Liver (tissue), 9 donors: Measurements from ENCODE around the gene SLC34A3. TPM values are rescaled to one million over a fixed set of nuclear protein-coding genes. Genes with fewer than 3 reads are reported as not detected.

Experiments
- DNase-seq: peaks from one replicate; pipeline ENCODE4 v3.0.0-alpha.2; 2017; ENCODE audit warnings: low spot score
- H3K27ac ChIP-seq, 2 donors: one replicate each; pipeline ENCODE4 v1.7.0; 2013; ENCODE audit warnings: inconsistent platforms in 2 of 2, low read length in 2 of 2, control low read depth in 1 of 2, low read depth in 1 of 2, mild to moderate bottlenecking in 1 of 2
- H3K27me3 ChIP-seq, 4 donors: one replicate each; pipeline versions ENCODE4 v1.6.1 to v1.7.0; 2013; ENCODE audit warnings: low read length in 3 of 4, inconsistent platforms in 1 of 4, mild to moderate bottlenecking in 1 of 4, moderate library complexity in 1 of 4; ENCODE audit not compliant: control insufficient read depth in 4 of 4, insufficient read depth in 4 of 4
- H3K36me3 ChIP-seq, 4 donors: one replicate each; pipeline versions ENCODE4 v1.6.1 to v1.7.0; 2013; ENCODE audit warnings: low read length in 3 of 4, mild to moderate bottlenecking in 3 of 4, low read depth in 1 of 4, moderate library complexity in 1 of 4; ENCODE audit not compliant: control insufficient read depth in 4 of 4, insufficient read depth in 3 of 4
- H3K4me1 ChIP-seq, 4 donors: one replicate each; pipeline versions ENCODE4 v1.6.1 to v1.7.0; 2013; ENCODE audit warnings: low read length in 3 of 4, mild to moderate bottlenecking in 3 of 4, moderate library complexity in 1 of 4; ENCODE audit not compliant: control insufficient read depth in 4 of 4, insufficient read depth in 4 of 4
- H3K4me3 ChIP-seq, 3 donors: one replicate each; pipeline versions ENCODE4 v1.6.1 to v1.7.0; 2013; ENCODE audit warnings: low read length in 3 of 3, control low read depth in 1 of 3, low read depth in 1 of 3, mild to moderate bottlenecking in 1 of 3
- H3K9ac ChIP-seq, 2 donors: one replicate each; pipeline ENCODE4 v1.7.0; 2013; ENCODE audit warnings: low read length in 2 of 2, mild to moderate bottlenecking in 2 of 2, moderate library complexity in 2 of 2, control low read depth in 1 of 2, low read depth in 1 of 2
- H3K9me3 ChIP-seq, 4 donors: one replicate each; pipeline versions ENCODE4 v1.6.1 to v1.7.0; 2013; ENCODE audit warnings: low read length in 3 of 4; ENCODE audit not compliant: control insufficient read depth in 4 of 4
- CTCF ChIP-seq: fragments of 150-350 bp; IDR thresholded peaks from 2 replicates; pipeline ENCODE4 v1.5.1; 2017; ENCODE audit warnings: improper control_type of control experiment, low read depth, low read length; ENCODE audit not compliant: missing input control
- EGR1 ChIP-seq, 2 donors: IDR thresholded peaks; 2 replicates each; pipeline ENCODE4 v1.6.1; 2016 to 2018; ENCODE audit warnings: antibody characterized with exemption in 2 of 2, low read depth in 2 of 2
- FOXA1 ChIP-seq: IDR thresholded peaks from 2 replicates; pipeline ENCODE4 v1.6.1; 2016; ENCODE audit warnings: antibody characterized with exemption
- FOXA2 ChIP-seq: IDR thresholded peaks from 2 replicates; pipeline ENCODE4 v1.6.1; 2016; ENCODE audit warnings: antibody characterized with exemption
- GABPA ChIP-seq, 2 donors: IDR thresholded peaks in 1 of 2; conservative IDR thresholded peaks in 1 of 2; 2 replicates each; pipeline ENCODE4 v1.6.1; 2016; ENCODE audit warnings: antibody characterized with exemption in 2 of 2, mild to moderate bottlenecking in 1 of 2, moderate library complexity in 1 of 2
- HNF4A ChIP-seq, 2 donors: conservative IDR thresholded peaks; 2 replicates each; pipeline ENCODE4 v1.6.1; 2016; ENCODE audit warnings: antibody characterized with exemption in 2 of 2, mild to moderate bottlenecking in 2 of 2
- HNF4G ChIP-seq: IDR thresholded peaks from 2 replicates; pipeline ENCODE4 v1.6.1; 2016; ENCODE audit warnings: antibody characterized with exemption
- JUND ChIP-seq, 2 donors: IDR thresholded peaks; 2 replicates each; pipeline ENCODE4 v1.6.1; 2016; ENCODE audit warnings: antibody characterized with exemption in 2 of 2
- MAX ChIP-seq: IDR thresholded peaks from 2 replicates; pipeline ENCODE4 v1.6.1; 2016; ENCODE audit warnings: antibody characterized with exemption
- NR2F2 ChIP-seq: IDR thresholded peaks from 2 replicates; pipeline ENCODE4 v1.6.1; 2016; ENCODE audit warnings: antibody characterized with exemption
- RAD21 ChIP-seq, 2 donors: IDR thresholded peaks; 2 replicates each; pipeline ENCODE4 v1.6.1; 2016; ENCODE audit warnings: antibody characterized with exemption in 2 of 2, mild to moderate bottlenecking in 2 of 2
- REST ChIP-seq: IDR thresholded peaks from 2 replicates; pipeline ENCODE4 v1.6.1; 2016; ENCODE audit warnings: antibody characterized with exemption, mild to moderate bottlenecking
- RXRA ChIP-seq, 2 donors: IDR thresholded peaks; 2 replicates each; pipeline ENCODE4 v1.6.1; 2017 to 2018; ENCODE audit warnings: antibody characterized with exemption in 2 of 2, mild to moderate bottlenecking in 1 of 2
- SP1 ChIP-seq: IDR thresholded peaks from 2 replicates; pipeline ENCODE4 v1.6.1; 2018; ENCODE audit warnings: antibody characterized with exemption, mild to moderate bottlenecking
- TAF1 ChIP-seq: conservative IDR thresholded peaks from 2 replicates; pipeline ENCODE4 v1.6.1; 2016; ENCODE audit warnings: antibody characterized with exemption, mild to moderate bottlenecking
- YY1 ChIP-seq: IDR thresholded peaks from 2 replicates; pipeline ENCODE4 v1.6.1; 2016; ENCODE audit warnings: antibody characterized with exemption, mild to moderate bottlenecking
- WGBS: extraction: QIAGEN DNeasy Blood & Tissue Kit; methylation state at CpG from one replicate; pipeline ENCODE4 v1.1.7; 2013; 5-methylcytosine and 5-hydroxymethylcytosine counted together
- polyA plus RNA-seq, 2 donors: library from polyadenylated mRNA; stranded (reverse) in 1 of 2; unstranded in 1 of 2; fragments of 200-250 nt in 1 of 2; fragments of >200 nt in 1 of 2; fragmentation: Nextera tagmentation in 1 of 2; extraction: Ambion mirVana in 1 of 2; gene quantifications; one replicate each; pipeline versions ENCODE4 v1.2.1 to v1.2.3, GENCODE V29; 2013 to 2015
- total RNA-seq, 2 donors: library from RNA; depleted of rRNA; stranded (reverse); fragments of >200 nt; gene quantifications; one replicate each; pipeline ENCODE4 v1.2.3, GENCODE V29; 2014
- TF ChIP-seq, protein P1 (sequence below): IDR thresholded peaks from 2 replicates; pipeline ENCODE4 v1.6.1; 2016; ENCODE audit warnings: antibody characterized with exemption
- TF ChIP-seq, protein P2 (sequence below): IDR thresholded peaks from 2 replicates; pipeline ENCODE4 v1.6.1; 2016; ENCODE audit warnings: antibody characterized with exemption
- donor health status: healthy.
- donor health status: healthy.
- donor health status: healthy.
- donor health status: healthy.
- donor health status: healthy.

The SLC34A3 gene
- total and polyA plus RNA-seq, 4 donors, result not detected

- TF ChIP-seq EGR1 (IDR thresholded peaks at IDR 0.05; ENCODE audit: low read depth in 2 of 2), result no peak
- peak in 1 of 2 donors; percentile 45 for TF ChIP-seq GABPA (IDR thresholded peaks at IDR 0.05 in 1 of 2, conservative IDR thresholded peaks at IDR 0.05 in 1 of 2)
- no peak for TF ChIP-seq FOXA1
Measured at GRCh38 chr9:137269231-137269772, 38.6 kb downstream of the SLC34A3 start (continued).

DNA sequence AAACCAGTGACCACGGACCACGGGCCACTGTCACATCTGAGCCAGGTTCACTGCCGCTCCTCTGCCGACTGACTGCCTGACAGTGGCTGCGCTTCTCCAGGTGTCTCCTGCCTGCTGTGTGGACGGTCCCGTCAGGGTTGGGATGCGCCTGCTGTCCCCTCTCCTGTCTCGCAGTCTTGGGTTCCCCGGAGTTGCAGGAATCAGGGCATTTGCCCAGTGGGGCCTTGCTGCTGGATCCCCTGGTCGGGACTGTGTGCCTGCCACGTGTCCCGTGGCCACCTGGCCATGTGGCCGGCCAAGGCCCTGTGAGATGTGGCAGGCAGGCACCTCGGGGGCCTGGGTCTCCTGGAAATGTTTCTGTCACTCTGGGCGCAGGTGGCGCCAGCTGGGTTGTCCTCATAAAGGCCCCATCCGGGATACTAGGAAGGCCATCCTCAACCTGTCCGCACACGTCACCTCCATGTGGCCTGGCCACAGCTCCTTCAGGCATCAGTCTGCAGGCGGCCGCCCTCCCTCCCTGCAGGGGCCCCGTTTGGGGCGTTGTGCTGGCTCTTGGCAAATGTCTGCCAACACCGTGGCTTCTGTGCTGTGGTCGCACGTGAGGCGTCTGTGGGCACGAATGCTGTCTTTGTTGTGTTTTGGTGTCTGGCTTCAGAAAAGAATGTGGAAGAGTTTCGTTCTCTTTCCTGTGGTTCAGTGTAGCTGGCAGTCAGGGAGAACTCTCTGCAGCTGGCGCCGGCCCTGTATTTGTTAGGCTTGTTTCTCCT is 40.4 kb downstream of the SLC34A3 start:
- no peak for DNase-seq
- Histone ChIP-seq H3K36me3 (peaks cover 0 to 14% (median 5%) of the 10 kb centered on the region in 4 donors), H3K27ac (no peak overlapping the region)

More for the DNA sequence above, 40.4 kb downstream of the SLC34A3 start:
- H3K9me3 ChIP-seq, result no peaks in the 10 kb centered on the region
- H3K4me3 ChIP-seq, result no peak overlapping the region
- no peak overlapping the region for H3K9ac ChIP-seq
- WGBS, result 91% methylated on average over 32 of the region's 32 CpGs
- no peaks in the 10 kb centered on the region for H3K27me3 ChIP-seq
- H3K4me1 ChIP-seq, result peaks cover 9 to 53% (median 26%) of the 10 kb centered on the region in 4 donors
- TF ChIP-seq SP1 (no peak), HNF4G (no peak), FOXA2 (no peak), RAD21 (IDR thresholded peaks at IDR 0.05) (no peak), NR2F2 (no peak), YY1 (no peak), FOXA1 (no peak), TAF1 (no peak), REST (no peak), JUND (IDR thresholded peaks at IDR 0.05) (no peak), MAX (no peak), GABPA (IDR thresholded peaks at IDR 0.05 in 1 of 2, conservative IDR thresholded peaks at IDR 0.05 in 1 of 2) (no peak), HNF4A (conservative IDR thresholded peaks at IDR 0.05) (no peak), EGR1 (IDR thresholded peaks at IDR 0.05; ENCODE audit: low read depth in 2 of 2) (no peak), CTCF (no peak), RXRA (IDR thresholded peaks at IDR 0.05) (no peak)
- TF ChIP-seq, protein P1, sequence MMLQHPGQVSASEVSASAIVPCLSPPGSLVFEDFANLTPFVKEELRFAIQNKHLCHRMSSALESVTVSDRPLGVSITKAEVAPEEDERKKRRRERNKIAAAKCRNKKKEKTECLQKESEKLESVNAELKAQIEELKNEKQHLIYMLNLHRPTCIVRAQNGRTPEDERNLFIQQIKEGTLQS, result no peak
- TF ChIP-seq, protein P2, sequence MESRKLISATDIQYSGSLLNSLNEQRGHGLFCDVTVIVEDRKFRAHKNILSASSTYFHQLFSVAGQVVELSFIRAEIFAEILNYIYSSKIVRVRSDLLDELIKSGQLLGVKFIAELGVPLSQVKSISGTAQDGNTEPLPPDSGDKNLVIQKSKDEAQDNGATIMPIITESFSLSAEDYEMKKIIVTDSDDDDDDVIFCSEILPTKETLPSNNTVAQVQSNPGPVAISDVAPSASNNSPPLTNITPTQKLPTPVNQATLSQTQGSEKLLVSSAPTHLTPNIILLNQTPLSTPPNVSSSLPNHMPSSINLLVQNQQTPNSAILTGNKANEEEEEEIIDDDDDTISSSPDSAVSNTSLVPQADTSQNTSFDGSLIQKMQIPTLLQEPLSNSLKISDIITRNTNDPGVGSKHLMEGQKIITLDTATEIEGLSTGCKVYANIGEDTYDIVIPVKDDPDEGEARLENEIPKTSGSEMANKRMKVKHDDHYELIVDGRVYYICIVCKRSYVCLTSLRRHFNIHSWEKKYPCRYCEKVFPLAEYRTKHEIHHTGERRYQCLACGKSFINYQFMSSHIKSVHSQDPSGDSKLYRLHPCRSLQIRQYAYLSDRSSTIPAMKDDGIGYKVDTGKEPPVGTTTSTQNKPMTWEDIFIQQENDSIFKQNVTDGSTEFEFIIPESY, result no peak
